ENCODE data around the gene OSBPL9.

DNA sequence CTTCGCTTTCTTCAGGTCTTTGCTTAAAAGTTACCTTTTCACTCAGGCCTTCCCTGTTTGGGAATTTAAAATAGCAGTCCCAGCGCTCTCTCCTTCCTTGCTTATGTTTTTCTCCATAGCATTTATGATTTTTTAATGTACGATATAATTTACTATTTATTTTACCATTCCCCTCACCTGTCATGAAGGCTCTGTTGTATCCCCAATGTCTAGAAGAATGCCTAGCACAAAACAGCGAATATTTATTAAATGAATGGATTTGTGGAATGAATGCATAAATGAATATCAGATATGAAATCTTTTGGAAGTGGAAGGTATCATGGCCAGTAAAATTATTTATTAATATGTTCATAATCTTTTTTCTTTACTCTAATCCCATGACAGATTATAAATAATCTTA, 402 bp upstream of the OSBPL9 start:
- TF ChIP-seq, protein P1, sequence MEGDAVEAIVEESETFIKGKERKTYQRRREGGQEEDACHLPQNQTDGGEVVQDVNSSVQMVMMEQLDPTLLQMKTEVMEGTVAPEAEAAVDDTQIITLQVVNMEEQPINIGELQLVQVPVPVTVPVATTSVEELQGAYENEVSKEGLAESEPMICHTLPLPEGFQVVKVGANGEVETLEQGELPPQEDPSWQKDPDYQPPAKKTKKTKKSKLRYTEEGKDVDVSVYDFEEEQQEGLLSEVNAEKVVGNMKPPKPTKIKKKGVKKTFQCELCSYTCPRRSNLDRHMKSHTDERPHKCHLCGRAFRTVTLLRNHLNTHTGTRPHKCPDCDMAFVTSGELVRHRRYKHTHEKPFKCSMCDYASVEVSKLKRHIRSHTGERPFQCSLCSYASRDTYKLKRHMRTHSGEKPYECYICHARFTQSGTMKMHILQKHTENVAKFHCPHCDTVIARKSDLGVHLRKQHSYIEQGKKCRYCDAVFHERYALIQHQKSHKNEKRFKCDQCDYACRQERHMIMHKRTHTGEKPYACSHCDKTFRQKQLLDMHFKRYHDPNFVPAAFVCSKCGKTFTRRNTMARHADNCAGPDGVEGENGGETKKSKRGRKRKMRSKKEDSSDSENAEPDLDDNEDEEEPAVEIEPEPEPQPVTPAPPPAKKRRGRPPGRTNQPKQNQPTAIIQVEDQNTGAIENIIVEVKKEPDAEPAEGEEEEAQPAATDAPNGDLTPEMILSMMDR (optimal IDR thresholded peaks at IDR 0.05 in 1 of 3, IDR thresholded peaks at IDR 0.05 in 1 of 3, conservative IDR thresholded peaks at IDR 0.05 in 1 of 3; ENCODE audit: extremely low read depth in 1 of 3, insufficient read depth in 2 of 3, low read length in 3 of 3): no peak
- no peak for TF ChIP-seq EZH2 (IDR thresholded peaks at IDR 0.05; ENCODE audit: low read length)

Measured in keratinocyte (primary cell).